ENCODE data around the gene CXADR. TPM values are rescaled to one million over a fixed set of nuclear protein-coding genes. Genes with fewer than 3 reads are reported as not detected.
"Not testable (repeated sequence)": the region's sequence is repeated elsewhere in the genome, so short reads cannot be mapped to it uniquely, and the experiment has no call there.

The CXADR gene
- total RNA-seq, 1 donor from 2014 or later, result not detected

DNA sequence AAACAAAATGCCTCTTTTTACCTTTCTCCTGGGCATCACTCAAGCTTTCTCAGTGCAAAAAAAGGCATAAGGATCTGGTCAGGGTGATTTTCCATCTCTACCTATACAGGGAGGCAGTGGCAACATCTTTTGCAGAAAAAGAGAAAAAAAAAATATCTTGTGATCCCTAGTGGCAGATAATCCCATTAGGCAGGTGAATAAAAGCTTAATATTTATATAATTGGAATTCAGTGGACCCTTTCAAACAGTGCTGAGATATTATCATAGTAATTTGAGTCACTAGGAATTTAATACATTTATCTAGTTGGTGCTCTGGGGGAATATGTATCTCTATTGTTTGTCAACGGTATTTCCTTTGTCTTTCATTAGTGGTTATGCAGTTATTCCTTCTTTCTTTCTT lies 29.9 kb upstream of the CXADR start:
- no peaks in the 10 kb centered on the region for H3K4me1 Mint-ChIP-seq
- no peak overlapping the region for H3K4me3 Mint-ChIP-seq
- TF ChIP-seq, protein P1, sequence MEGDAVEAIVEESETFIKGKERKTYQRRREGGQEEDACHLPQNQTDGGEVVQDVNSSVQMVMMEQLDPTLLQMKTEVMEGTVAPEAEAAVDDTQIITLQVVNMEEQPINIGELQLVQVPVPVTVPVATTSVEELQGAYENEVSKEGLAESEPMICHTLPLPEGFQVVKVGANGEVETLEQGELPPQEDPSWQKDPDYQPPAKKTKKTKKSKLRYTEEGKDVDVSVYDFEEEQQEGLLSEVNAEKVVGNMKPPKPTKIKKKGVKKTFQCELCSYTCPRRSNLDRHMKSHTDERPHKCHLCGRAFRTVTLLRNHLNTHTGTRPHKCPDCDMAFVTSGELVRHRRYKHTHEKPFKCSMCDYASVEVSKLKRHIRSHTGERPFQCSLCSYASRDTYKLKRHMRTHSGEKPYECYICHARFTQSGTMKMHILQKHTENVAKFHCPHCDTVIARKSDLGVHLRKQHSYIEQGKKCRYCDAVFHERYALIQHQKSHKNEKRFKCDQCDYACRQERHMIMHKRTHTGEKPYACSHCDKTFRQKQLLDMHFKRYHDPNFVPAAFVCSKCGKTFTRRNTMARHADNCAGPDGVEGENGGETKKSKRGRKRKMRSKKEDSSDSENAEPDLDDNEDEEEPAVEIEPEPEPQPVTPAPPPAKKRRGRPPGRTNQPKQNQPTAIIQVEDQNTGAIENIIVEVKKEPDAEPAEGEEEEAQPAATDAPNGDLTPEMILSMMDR (IDR thresholded peaks at IDR 0.05), result no peak
- H3K36me3 Mint-ChIP-seq (ENCODE audit: low read depth), result no peaks in the 10 kb centered on the region
- ChIA-PET CTCF (no interaction called here), POLR2A (no interaction called here)
- ATAC-seq (ENCODE audit: low read depth) (no peak), DNase-seq (no peak)
- intact Hi-C loops (cut with micrococcal nuclease), result no loop called here
- H3K27me3 Mint-ChIP-seq, result no peaks in the 10 kb centered on the region
- no peaks in the 10 kb centered on the region for H3K9me3 Mint-ChIP-seq
- H3K27ac Mint-ChIP-seq, result no peak overlapping the region

DNA sequence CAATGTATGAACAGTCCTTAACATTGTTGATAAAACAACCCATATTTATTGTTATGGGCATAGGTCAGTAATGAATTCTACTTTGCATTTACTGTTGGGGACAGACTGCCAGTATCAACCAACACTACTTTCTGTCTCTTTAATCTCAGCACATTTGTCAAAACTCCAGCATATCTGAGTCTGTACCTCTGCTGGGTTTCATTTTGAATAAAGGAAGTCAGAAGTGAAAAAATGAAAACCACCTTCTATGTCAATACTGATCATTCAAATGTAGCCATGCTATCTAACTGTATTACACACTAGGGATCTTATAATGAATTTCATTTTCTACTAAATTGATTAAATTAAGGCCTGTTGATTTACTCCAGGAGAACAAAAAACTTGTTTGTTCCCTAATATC lies 24.2 kb upstream of the CXADR start:
- H3K9me3 Mint-ChIP-seq, result no peaks in the 10 kb centered on the region
- DNase-seq (no peak), ATAC-seq (ENCODE audit: low read depth) (no peak)
- CTCF ChIA-PET, result no interaction called here
- TF ChIP-seq, protein P1 (IDR thresholded peaks at IDR 0.05), result no peak
- no peak overlapping the region for H3K4me3 Mint-ChIP-seq
- no peaks in the 10 kb centered on the region for H3K4me1 Mint-ChIP-seq
- H3K36me3 Mint-ChIP-seq (ENCODE audit: low read depth), result no peaks in the 10 kb centered on the region
- no peak overlapping the region for H3K27ac Mint-ChIP-seq
- H3K27me3 Mint-ChIP-seq, result peaks cover 4% of the 10 kb centered on the region
- intact Hi-C loops (cut with micrococcal nuclease), result no loop called here
- POLR2A ChIA-PET, result no interaction called here

DNA sequence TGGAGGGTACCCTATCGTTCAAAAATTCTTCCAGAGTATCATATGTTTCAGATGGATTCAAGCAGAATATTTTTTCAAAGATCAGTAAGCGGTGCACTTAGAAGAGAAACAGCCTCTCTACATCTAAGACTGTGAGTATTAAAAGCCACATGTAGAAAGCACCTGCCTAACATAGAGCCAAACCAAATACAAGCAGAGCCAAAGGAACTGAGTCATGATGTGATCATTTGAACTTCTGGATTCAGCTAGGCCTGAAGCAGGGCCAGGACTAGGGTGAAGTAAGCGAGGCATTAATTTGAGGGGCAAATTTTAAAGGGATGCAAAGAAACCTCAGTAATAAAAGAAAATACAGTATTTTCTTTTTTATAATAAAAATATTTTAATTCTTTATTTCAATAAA lies 23.3 kb upstream of the CXADR start:
- DNase-seq; POLR2A ChIA-PET; ATAC-seq (ENCODE audit: low read depth); H3K4me3 Mint-ChIP-seq; H3K27me3 Mint-ChIP-seq; H3K4me1 Mint-ChIP-seq; intact Hi-C loops (cut with micrococcal nuclease); H3K9me3 Mint-ChIP-seq; H3K36me3 Mint-ChIP-seq (ENCODE audit: low read depth); CTCF ChIA-PET; H3K27ac Mint-ChIP-seq: not testable (repeated sequence)

DNA sequence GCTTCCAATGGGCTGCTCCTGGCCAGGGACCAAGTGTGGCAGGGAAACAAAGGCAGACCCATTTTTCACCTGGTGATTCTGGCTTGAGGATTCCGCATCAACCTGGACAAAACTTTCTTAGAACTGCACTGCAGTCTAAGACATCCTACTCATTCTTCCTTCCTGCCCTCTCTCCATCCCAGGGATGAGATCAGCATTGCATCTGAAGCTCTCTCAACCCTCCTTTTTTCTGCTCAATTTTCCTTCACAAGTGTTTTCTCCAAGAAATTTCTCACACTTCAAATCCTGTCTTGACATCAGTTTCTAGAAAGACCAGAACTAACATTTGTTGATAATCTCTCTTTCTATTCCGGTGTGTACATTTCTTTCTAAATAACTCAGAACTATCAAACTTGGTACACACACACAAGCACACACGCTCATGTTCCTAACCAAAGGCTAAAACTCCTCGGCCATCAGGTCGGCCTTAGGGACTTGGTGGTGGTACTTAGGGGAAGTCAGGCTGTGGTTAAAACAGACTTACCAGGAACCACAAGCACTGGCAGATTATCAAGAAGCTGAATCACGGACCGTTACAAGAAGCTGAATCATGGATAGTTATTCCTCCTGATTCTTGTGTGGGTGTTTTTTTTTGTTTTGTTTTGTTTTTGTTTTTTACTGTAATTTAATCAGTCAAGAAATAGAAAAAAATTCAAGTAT lies 21.0 kb upstream of the CXADR start:
- DNase-seq (no peak), ATAC-seq (ENCODE audit: low read depth) (no peak)
- CTCF ChIA-PET, result no interaction called here
- Mint-ChIP-seq H3K27ac (no peak overlapping the region), H3K9me3 (no peaks in the 10 kb centered on the region), H3K36me3 (ENCODE audit: low read depth) (no peaks in the 10 kb centered on the region), H3K4me1 (no peaks in the 10 kb centered on the region), H3K27me3 (peaks cover 9% of the 10 kb centered on the region), H3K4me3 (no peak overlapping the region)
- TF ChIP-seq, protein P1 (IDR thresholded peaks at IDR 0.05), result no peak
- POLR2A ChIA-PET, result no interaction called here
- intact Hi-C loops (cut with micrococcal nuclease), result no loop called here

DNA sequence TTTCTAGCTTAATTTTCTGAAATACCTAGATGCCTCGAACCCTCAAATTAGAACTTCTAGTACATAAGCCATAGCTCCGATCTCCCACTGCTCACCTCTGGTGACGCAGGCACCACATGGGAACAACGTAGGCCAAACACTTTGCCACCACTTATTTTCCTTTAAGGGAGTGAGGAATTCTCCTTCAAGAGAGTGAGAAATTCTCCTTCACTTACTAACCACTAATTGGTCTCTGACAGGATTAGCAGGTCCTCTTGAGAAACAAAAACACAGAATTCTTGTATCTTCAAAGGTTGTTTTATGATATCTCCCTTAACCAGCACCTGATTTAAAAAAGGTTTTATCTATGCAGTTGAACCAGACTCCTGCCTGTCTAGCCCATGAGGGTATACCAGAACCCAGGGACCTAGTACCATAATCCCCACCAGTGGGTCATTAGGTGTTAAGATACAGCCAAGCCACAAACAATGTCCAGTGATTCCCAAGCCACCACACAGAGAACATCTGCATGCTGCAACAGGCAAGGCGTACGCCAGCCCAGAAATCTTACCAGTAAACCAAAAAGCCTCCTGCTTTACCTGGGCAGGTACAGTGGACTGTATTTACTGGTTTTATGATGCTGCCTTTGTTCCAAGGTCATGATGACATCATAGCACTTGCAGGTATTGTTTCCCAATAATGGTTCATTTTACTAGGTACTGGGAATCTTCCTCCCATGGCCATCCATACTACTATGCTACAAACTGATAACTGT lies 20.3 kb upstream of the CXADR start:
- CTCF ChIA-PET, result no interaction called here
- POLR2A ChIA-PET, result no interaction called here
- Mint-ChIP-seq H3K4me3 (no peak overlapping the region), H3K27ac (no peak overlapping the region), H3K9me3 (no peaks in the 10 kb centered on the region), H3K36me3 (ENCODE audit: low read depth) (no peaks in the 10 kb centered on the region), H3K4me1 (no peaks in the 10 kb centered on the region), H3K27me3 (peaks cover 9% of the 10 kb centered on the region)
- TF ChIP-seq, protein P1 (IDR thresholded peaks at IDR 0.05), result no peak
- intact Hi-C loops (cut with micrococcal nuclease), result no loop called here
- DNase-seq (no peak), ATAC-seq (ENCODE audit: low read depth) (no peak)
